NCI-H2196 (cell line): Measurements from ENCODE around the gene SASH1.

Experiments
- DNase-seq: peaks from one replicate; lab custom pipeline; 2025; ENCODE audit not compliant: unreplicated experiment; lab: John Stamatoyannopoulos, UW

Gene SASH1

GRCh38 chr6:148491638-148492251, 149.1 kb downstream of the SASH1 start:
- DNase-seq, result no peak

GRCh38 chr6:148492654-148493290, 150.1 kb downstream of the SASH1 start:
- DNase-seq, result no peak

- DNase-seq, result no peak
Observed at GRCh38 chr6:148493424-148493823, 150.8 kb downstream of the SASH1 start.

- no peak for DNase-seq
Observed at GRCh38 chr6:148494226-148494625, 151.6 kb downstream of the SASH1 start.

GRCh38 chr6:148495029-148495428, 152.4 kb downstream of the SASH1 start:
- DNase-seq, result no peak

- DNase-seq, result no peak
Observed at GRCh38 chr6:148497257-148497656, 154.6 kb downstream of the SASH1 start.

GRCh38 chr6:148497717-148498116, 155.1 kb downstream of the SASH1 start:
- DNase-seq, result no peak

- no peak for DNase-seq
Observed at GRCh38 chr6:148500402-148500801, 157.8 kb downstream of the SASH1 start.

GRCh38 chr6:148501178-148501590, 158.5 kb downstream of the SASH1 start:
- no peak for DNase-seq

GRCh38 chr6:148502083-148502772, 159.6 kb downstream of the SASH1 start:
- DNase-seq, result no peak

GRCh38 chr6:148502773-148503135, 160.1 kb downstream of the SASH1 start:
- DNase-seq, result no peak

- DNase-seq, result no peak
Observed at GRCh38 chr6:148503703-148504102, 161.1 kb downstream of the SASH1 start.

GRCh38 chr6:148507774-148508173, 165.1 kb downstream of the SASH1 start:
- DNase-seq, result no peak

- DNase-seq, result no peak
Observed at GRCh38 chr6:148508401-148509041, 165.9 kb downstream of the SASH1 start.

GRCh38 chr6:148509119-148509799, 166.6 kb downstream of the SASH1 start:
- no peak for DNase-seq

- DNase-seq, result no peak
Observed at GRCh38 chr6:148509800-148510581, 167.4 kb downstream of the SASH1 start.

GRCh38 chr6:148513145-148514071, 170.8 kb downstream of the SASH1 start:
- no peak for DNase-seq

- DNase-seq, result no peak
Observed at GRCh38 chr6:148514091-148514845, 171.6 kb downstream of the SASH1 start.

- DNase-seq, result no peak
Observed at GRCh38 chr6:148516217-148516616, 173.6 kb downstream of the SASH1 start.
